HS-5 (cell line): Measurements from ENCODE around the gene MYOF.
"Not testable (repeated sequence)": the region's sequence is repeated elsewhere in the genome, so short reads cannot be mapped to it uniquely, and the experiment has no call there.

Source experiments
- DNase-seq: peaks from one replicate; pipeline ENCODE4 v3.0.0-alpha.2; 2012; ENCODE audit warnings: low read depth

The MYOF gene

DNA sequence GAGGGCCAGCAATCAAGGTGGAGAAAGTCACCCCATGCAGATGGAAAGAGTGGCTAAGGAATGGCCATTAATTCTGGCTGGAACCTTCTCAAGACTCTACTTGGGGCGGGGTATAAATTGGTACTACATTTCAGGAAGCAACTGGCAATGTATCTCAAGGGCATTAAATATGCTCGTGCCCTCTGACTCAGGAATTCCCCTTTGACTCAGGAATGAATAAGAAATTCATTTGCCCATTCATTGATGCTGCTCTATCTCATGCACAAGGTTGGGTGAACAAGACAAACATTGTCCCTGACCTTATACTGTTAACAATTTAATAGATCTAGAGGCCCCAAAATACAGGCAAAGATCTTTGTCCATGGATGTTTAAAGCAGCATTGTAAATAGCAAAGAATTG, 188.1 kb downstream of the MYOF start:
- DNase-seq: no peak

DNA sequence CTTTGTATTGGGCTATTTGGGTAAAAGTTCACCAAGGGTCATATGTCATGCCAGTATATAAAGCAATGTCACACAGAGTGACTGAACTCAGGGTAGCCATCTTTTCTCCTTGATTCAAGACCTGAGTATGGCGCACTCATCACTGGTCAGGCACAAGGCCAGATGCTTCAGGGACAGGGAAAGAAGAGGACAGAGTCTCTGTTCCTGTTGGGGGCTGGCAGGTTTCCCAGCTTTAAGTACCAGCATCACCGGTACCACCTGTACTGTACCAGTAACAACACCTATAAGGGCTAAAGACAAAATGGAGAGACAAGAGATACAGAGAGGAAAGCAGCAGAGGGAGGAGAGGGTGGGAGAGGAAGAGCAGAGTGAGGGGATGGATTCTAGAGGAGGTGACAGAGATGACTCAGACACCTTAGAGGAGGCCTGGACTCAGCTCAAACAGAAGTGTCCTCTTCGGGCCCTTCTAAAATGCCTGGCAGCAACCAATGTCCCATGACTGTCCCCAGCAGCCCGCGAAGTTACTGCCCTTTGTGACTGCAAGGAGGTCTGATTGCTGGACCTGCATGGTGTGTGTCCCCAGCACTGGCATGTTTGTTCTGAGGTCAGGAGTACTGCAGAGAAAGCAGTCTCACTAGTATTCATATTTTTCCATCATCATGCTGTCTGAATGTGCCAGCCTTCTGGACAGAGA, 191.3 kb downstream of the MYOF start:
- DNase-seq: no peak

GRCh38 chr10:93288679-93289634, 193.2 kb downstream of the MYOF start:
- peak; percentile 89 for DNase-seq

DNA sequence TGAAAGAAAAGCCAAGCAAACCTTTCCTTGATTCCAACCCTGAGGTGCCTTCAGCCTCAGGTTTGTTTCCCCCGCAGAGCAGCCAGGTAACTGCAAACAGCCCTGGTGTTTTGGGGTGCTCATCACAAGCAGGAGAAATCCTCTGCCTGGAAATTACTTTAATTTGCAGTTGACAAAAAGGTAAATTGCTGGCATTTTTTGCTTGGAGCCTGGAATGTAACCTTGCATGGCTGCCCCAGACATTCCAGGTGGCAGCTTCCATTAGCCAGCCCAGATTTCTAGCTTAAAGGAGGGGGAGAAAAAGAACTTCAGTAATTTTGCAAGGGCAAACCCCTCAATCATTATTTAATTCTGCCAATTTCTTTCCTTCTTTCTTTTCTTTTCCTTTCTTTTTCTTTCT, 194.4 kb downstream of the MYOF start:
- no peak for DNase-seq

DNA sequence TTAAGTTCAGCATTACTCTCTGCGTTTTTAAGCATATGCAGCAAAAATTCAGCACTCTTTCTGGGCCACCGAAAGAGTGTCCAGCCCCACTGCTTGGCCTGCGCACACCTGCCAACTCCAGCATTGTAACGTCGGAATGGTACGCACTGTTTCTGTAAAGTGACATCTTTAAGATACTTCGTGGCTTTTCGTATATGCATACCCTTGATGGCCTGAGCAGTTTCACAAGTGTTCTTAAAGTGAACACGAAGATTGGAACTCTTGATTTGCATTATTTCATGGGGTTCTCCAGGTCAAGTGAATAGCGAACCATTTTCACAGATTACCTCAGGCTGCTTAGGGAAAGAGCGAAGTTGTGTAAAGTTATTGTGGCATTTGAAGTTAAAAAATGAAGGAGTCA, 197.9 kb downstream of the MYOF start:
- not testable (repeated sequence) for DNase-seq

DNA sequence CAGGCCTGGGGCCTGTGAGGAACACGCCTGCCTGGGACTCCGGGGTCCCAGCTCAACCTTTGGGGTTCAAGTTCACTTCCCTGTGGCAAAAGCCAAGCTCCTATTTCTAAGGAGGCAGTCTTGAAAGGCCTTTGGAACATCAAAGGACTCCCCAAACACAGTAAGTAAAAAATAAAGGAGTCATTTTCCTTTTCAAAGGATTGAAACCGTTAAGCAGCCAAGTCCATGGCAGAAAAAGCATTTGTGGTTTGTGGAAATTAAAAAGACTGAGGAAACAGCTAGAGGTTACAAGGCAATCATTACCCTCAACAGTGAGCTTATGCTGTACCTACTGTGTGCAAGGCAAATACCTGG, 200.8 kb downstream of the MYOF start:
- DNase-seq: no peak

DNA sequence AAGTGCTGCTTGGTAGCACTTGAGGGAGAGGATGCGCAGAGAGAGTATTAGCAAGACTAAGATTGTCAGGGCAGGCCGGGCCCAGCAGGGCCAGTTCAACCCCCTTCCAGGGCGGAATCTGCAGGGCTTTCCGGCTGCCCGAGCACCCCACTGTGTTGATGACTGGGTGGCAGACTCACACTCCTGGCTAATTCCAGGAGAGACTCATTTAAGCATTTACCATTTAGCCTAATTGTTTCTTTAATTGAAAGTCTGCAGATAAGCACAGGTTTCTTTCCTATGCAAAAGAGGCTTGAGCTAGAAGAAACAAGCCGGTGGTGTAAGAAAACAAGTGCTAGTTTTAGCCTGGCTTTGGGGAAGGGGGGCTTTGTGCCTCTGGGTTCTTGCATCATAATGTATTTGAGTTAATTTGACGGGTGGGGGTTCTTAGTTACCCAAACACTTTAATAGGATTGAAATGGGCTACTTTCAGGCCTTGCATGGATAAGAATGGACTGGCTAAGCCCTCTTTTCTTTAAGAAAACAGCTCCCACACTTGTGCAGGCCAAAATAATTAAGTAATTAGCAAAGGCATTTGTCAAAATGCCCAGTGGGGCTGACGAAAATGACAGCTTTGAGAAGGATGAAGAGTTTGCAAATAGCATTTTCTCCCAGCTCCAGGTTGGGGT, 201.3 kb downstream of the MYOF start:
- no peak for DNase-seq

DNA sequence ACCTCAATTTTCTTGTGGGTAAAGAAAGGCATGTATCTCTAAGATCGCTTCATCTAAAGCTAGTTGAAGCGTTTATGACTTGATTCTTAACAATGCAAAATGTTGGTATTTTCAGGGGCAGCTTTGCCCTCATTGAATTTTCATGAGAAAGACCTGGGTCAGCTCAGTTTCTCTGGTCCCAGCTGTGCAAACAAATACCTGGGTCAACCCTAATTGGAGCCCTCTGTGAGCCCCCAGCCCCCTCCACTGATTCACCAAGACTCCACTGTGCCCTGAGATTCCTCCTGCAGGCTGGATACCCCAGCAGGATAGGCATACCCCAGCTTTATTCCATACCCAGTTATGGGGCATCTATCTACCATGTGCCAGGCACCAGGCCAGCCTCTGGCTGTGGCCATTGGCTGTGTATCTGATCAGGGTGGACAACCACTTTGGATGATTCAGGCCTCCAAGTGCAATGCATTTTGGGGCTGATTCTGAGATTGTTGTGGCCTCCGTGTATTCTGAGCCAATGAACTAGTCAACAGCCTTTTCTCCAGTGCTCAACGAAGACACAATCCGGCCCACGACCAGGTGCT, 201.9 kb downstream of the MYOF start:
- no peak for DNase-seq

- DNase-seq: no peak
These were observed 204.8 kb downstream of the MYOF start for GRCh38 chr10:93277360-93277759.

- no peak for DNase-seq
These were observed 207.7 kb downstream of the MYOF start for GRCh38 chr10:93274419-93274818.

- no peak for DNase-seq
These were observed 209.1 kb downstream of the MYOF start for GRCh38 chr10:93272884-93273675.

DNA sequence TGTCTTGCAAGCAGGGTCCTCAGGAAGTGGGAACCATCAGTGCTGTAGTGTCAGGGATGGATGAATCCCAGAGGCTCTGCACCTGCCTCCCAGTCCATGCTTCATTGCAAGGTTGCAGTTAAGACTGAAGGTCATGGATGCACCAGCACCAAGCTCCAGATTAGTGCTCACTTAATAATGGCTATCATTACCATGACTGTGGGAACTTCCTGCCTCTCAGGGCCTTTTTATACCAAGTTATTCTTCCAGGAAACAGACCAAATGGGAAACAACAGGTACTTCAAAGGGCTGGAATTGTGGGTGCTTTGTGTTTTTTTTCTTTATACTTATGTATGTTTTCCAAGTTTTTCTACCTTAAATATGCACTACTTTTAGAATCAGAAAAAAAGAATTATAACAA, 210.8 kb downstream of the MYOF start:
- DNase-seq: no peak

DNA sequence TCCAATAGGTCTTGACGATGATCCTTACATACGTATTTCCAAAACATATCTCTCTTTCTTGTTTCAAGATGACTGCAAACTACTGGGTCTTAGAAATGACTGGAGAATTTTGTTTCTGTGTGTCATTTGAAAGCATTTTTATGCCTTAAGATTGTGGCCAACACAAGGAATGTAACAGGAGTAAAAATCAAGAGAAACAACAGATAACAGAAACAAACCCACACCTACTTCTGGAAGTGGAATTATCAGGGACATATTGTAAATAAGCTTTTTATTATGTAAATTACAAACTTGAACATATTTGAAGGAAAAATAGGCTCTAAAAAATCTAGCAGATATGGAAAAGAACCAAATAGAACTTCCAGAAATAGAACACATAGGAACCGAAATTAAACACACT, 212.9 kb downstream of the MYOF start:
- no peak for DNase-seq

GRCh38 chr10:93268021-93268420, 214.1 kb downstream of the MYOF start:
- no peak for DNase-seq

DNA sequence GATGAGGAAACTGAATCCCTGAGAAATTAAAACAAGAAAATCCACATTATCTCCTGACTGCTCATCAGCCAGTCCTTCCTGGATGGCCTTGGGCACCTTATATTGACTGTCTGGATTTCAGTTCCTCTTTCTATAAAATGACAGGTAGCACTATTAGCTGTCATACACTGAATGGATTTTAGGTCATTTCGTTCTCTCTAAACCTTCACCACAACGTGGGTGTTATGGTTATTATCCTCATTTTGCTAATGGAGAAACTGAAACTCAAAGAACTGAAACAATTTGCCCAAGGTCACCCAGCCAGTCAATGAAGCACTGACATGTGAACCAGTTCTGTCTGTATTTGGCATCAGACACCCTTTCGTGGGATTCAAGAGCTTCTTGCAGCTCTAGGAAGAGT, 214.6 kb downstream of the MYOF start:
- DNase-seq: no peak

DNA sequence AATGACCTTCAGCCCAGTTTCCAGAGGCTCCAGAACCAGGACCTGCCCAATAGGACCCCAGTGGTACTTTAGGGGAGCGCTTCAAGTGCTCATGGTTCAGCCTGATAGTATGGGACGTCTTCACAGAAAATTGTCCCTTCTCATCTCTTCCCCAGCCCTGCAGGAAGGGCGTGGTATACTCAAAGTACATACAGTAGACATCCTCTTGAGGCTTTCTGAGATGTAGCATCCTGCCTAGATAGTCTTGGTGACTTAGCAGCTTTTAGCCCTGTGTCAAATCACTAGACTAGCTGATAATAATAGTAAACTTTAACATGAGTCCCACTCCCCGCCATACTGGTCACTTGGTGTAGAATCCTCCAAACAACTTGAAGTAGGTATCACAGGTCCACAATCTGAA, 215.3 kb downstream of the MYOF start:
- DNase-seq: no peak

DNA sequence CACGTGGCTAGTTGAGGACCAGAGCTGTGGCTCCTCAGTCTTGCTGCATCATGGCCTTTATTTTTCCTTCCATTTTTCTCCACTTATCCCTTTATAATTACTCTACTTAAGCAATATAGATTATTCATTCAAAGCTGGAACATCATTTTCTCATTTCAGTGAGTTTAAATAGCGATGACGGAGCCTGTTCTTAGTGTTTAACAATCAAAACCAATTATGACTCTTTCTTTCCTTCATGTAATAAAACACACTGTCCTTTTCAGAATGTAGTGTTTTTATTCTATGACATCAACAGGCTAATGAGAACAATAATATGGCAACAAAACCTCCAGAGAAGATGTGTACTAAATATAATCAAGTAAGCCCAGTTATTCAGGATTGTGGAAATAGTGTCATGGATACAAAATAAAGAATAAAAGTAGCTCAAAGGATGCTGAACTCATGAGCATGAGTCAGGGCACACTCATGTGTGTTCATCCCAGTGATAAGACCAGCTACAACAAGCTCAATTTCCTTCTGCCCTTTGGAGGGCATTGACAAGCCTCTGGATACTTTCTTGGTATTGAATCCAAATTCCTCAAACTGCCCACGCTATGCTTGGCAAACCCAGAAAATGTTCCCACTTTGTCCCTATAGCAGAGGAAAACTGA, 220.0 kb downstream of the MYOF start:
- peak; percentile 19 for DNase-seq

- DNase-seq: no peak
These were observed 221.0 kb downstream of the MYOF start for GRCh38 chr10:93261089-93261488.

- DNase-seq: no peak
These were observed 223.0 kb downstream of the MYOF start for GRCh38 chr10:93259126-93259525.
